Measurements from ENCODE around the gene SLC12A2. TPM values are rescaled to one million over a fixed set of nuclear protein-coding genes. Genes with fewer than 3 reads are reported as not detected.
A peak's percentile ranks its signal among the peaks of the same experiment; 100 is the strongest.

Gene SLC12A2
- total and polyA plus RNA-seq, 8 donors: 2.1 to 67.4 (median 10.1) TPM

GRCh38 chr5:128052780-128053179, 30.8 kb upstream of the SLC12A2 start:
- Histone ChIP-seq H3K4me1 (peaks cover 0 to 6% (median 0%) of the 10 kb centered on the region in 3 donors), H3K4me3 (no peak overlapping the region), H3K27ac (peak overlapping the region in 1 of 4 donors; percentile 48), H3K27me3 (no peaks in the 10 kb centered on the region), H3K36me3 (no peaks in the 10 kb centered on the region), H3K9me3 (no peaks in the 10 kb centered on the region)
- FAIRE-seq (no peak), ATAC-seq (no peak), DNase-seq (no peak)
- intact Hi-C loops (cut with DNase I): no loop called here
- TF ChIP-seq, protein P1, sequence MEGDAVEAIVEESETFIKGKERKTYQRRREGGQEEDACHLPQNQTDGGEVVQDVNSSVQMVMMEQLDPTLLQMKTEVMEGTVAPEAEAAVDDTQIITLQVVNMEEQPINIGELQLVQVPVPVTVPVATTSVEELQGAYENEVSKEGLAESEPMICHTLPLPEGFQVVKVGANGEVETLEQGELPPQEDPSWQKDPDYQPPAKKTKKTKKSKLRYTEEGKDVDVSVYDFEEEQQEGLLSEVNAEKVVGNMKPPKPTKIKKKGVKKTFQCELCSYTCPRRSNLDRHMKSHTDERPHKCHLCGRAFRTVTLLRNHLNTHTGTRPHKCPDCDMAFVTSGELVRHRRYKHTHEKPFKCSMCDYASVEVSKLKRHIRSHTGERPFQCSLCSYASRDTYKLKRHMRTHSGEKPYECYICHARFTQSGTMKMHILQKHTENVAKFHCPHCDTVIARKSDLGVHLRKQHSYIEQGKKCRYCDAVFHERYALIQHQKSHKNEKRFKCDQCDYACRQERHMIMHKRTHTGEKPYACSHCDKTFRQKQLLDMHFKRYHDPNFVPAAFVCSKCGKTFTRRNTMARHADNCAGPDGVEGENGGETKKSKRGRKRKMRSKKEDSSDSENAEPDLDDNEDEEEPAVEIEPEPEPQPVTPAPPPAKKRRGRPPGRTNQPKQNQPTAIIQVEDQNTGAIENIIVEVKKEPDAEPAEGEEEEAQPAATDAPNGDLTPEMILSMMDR (IDR thresholded peaks at IDR 0.05): no peak

DNA sequence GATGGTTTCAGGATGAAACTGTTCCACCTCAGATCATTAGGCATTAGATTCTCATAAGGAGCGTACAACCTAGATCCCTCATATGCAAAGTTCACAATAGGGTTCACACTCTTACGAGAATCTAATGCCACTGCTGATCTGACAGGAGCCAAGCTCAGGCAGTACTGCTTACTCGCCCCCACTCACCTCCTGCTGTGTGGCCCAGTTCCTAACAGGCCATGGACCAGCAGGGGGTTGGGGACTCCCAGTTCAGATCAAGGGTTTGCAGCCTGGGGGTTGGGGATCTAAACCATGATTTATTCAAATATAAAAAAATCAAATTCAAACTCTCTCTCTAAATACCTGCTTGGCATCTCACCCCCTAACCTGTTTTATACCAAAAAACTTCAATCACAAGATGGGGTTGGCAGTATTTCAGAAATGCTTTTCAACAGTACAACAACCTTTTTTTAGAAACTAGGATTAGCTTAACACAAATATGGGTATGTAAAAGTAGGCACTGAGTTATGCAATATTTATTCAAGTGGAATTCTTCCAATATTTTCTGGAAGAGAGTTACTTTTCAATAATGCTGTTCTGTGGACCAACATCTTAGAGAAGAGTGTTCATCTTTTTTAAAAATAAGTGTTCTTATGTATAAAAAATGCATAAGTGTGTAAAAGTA, 30.1 kb upstream of the SLC12A2 start:
- H3K27me3 ChIP-seq: no peaks in the 10 kb centered on the region
- ATAC-seq: peak; percentile 53 to 85 (median 68)
- 55 to 62% methylated on average over 3 of the region's 3 CpGs for WGBS, 2 donors
- TF ChIP-seq, protein P1 (IDR thresholded peaks at IDR 0.05): no peak
- FAIRE-seq: no peak
- no peak overlapping the region for H3K4me3 ChIP-seq
- intact Hi-C loops (cut with DNase I): no loop called here
- H3K9me3 ChIP-seq: no peaks in the 10 kb centered on the region
- no peak for DNase-seq
- H3K4me1 ChIP-seq: peaks cover 0 to 6% (median 0%) of the 10 kb centered on the region in 3 donors
- H3K36me3 ChIP-seq: no peaks in the 10 kb centered on the region
- peak overlapping the region in 2 of 4 donors; percentile 35 to 48 for H3K27ac ChIP-seq

DNA sequence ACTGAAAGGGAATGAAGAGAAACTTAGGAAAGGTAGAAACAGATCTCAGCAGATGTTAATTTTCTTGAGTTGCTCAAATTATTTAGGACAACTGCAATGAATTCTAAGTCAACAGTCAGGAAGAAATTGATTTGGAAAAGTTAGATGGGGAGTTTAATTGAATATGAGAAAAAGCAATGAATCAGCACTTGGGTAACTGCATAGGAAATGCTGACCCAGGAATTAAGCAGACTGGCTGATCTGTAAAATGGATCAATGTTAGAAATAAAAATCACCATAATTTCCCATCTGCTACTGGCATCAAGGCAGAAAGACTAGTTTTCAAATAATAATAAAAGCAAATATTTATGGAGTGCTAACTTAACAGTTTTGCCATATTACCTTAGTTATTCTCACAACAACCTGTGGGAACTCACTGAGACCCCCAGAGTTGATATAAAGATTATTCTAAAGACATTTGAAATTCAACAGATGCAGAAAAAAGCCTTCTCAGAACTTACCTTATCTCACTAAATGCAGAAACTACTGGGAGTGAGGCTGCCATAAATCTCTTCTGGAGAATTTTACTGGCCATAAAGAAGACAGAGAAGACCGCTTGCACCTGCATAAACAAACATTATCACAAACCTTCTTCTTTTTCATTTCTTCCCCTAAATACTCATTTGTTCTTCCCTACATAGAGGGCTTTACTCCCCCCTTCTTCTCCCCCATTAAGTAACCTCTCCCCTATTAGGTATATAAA, 22.8 kb upstream of the SLC12A2 start:
- ATAC-seq: no peak
- Histone ChIP-seq H3K27me3 (no peaks in the 10 kb centered on the region), H3K36me3 (no peaks in the 10 kb centered on the region), H3K4me1 (no peaks in the 10 kb centered on the region), H3K4me3 (no peak overlapping the region), H3K9me3 (no peaks in the 10 kb centered on the region), H3K27ac (no peak overlapping the region)
- intact Hi-C loops (cut with DNase I): no loop called here
- TF ChIP-seq, protein P1 (IDR thresholded peaks at IDR 0.05): no peak
- FAIRE-seq: no peak
- 99 to 100% methylated on average over 1 of the region's 1 CpG for WGBS, 2 donors
- DNase-seq: no peak

GRCh38 chr5:128062172-128062746, 21.3 kb upstream of the SLC12A2 start:
- FAIRE-seq (no peak), ATAC-seq (peak in 2 of 4 donors; percentile 30 to 51), DNase-seq (no peak)
- H3K27me3 ChIP-seq: no peaks in the 10 kb centered on the region
- peak overlapping the region in 2 of 4 donors; percentile 19 to 59 for H3K27ac ChIP-seq
- no peaks in the 10 kb centered on the region for H3K36me3 ChIP-seq
- 78 to 85% methylated on average over 4 of the region's 4 CpGs for WGBS, 2 donors
- intact Hi-C loops (cut with DNase I): no loop called here
- no peaks in the 10 kb centered on the region for H3K4me1 ChIP-seq
- no peak overlapping the region for H3K4me3 ChIP-seq
- TF ChIP-seq, protein P1 (IDR thresholded peaks at IDR 0.05): no peak
- no peaks in the 10 kb centered on the region for H3K9me3 ChIP-seq

All from pancreas (tissue), 10 donors.